Measurements from ENCODE around the gene NAPEPLD. TPM values are rescaled to one million over a fixed set of nuclear protein-coding genes. Genes with fewer than 3 reads are reported as not detected.
"Not testable (repeated sequence)": the region's sequence is repeated elsewhere in the genome, so short reads cannot be mapped to it uniquely, and the experiment has no call there.

The NAPEPLD gene
- total RNA-seq, 1 donor from 2014 or later = 4.7 TPM

GRCh38 chr7:103116511-103116910 is 32.4 kb downstream of the NAPEPLD start:
- no peak for DNase-seq (ENCODE audit: extremely low read depth, low read depth, low spot score)

- no peak for DNase-seq (ENCODE audit: extremely low read depth, low read depth, low spot score)
Measured at GRCh38 chr7:103115771-103116170, 33.1 kb downstream of the NAPEPLD start.

GRCh38 chr7:103114576-103115008 is 34.3 kb downstream of the NAPEPLD start:
- DNase-seq (ENCODE audit: extremely low read depth, low read depth, low spot score) = no peak

GRCh38 chr7:103113164-103113563 is 35.7 kb downstream of the NAPEPLD start:
- no peak for DNase-seq (ENCODE audit: extremely low read depth, low read depth, low spot score)

- DNase-seq (ENCODE audit: extremely low read depth, low read depth, low spot score) = not testable (repeated sequence)
Measured at GRCh38 chr7:103106703-103107070, 42.2 kb downstream of the NAPEPLD start.

- no peak for DNase-seq (ENCODE audit: extremely low read depth, low read depth, low spot score)
Measured at GRCh38 chr7:103106005-103106702, 42.7 kb downstream of the NAPEPLD start.

GRCh38 chr7:103101543-103101942 is 47.4 kb downstream of the NAPEPLD start:
- DNase-seq (ENCODE audit: extremely low read depth, low read depth, low spot score) = no peak

GRCh38 chr7:103100348-103100747 is 48.6 kb downstream of the NAPEPLD start:
- DNase-seq (ENCODE audit: extremely low read depth, low read depth, low spot score) = no peak

- no peak for DNase-seq (ENCODE audit: extremely low read depth, low read depth, low spot score)
Measured at GRCh38 chr7:103097041-103097440, 51.9 kb downstream of the NAPEPLD start.

GRCh38 chr7:103095558-103095957 is 53.3 kb downstream of the NAPEPLD start:
- DNase-seq (ENCODE audit: extremely low read depth, low read depth, low spot score) = not testable (repeated sequence)

- DNase-seq (ENCODE audit: extremely low read depth, low read depth, low spot score) = no peak
Measured at GRCh38 chr7:103094102-103094501, 54.8 kb downstream of the NAPEPLD start.

- no peak for DNase-seq (ENCODE audit: extremely low read depth, low read depth, low spot score)
Measured at GRCh38 chr7:103093429-103093828, 55.5 kb downstream of the NAPEPLD start.

- not testable (repeated sequence) for DNase-seq (ENCODE audit: extremely low read depth, low read depth, low spot score)
Measured at GRCh38 chr7:103092321-103092720, 56.6 kb downstream of the NAPEPLD start.

GRCh38 chr7:103083210-103083609 is 65.7 kb downstream of the NAPEPLD start:
- no peak for DNase-seq (ENCODE audit: extremely low read depth, low read depth, low spot score)

- DNase-seq (ENCODE audit: extremely low read depth, low read depth, low spot score) = no peak
Measured at GRCh38 chr7:103082497-103082896, 66.4 kb downstream of the NAPEPLD start.

GRCh38 chr7:103080923-103081322 is 68.0 kb downstream of the NAPEPLD start:
- no peak for DNase-seq (ENCODE audit: extremely low read depth, low read depth, low spot score)

- DNase-seq (ENCODE audit: extremely low read depth, low read depth, low spot score) = no peak
Measured at GRCh38 chr7:103079836-103080235, 69.1 kb downstream of the NAPEPLD start.

GRCh38 chr7:103078226-103078625 is 70.7 kb downstream of the NAPEPLD start:
- DNase-seq (ENCODE audit: extremely low read depth, low read depth, low spot score) = not testable (repeated sequence)

GRCh38 chr7:103077318-103077717 is 71.6 kb downstream of the NAPEPLD start:
- DNase-seq (ENCODE audit: extremely low read depth, low read depth, low spot score) = no peak

- DNase-seq (ENCODE audit: extremely low read depth, low read depth, low spot score) = no peak
Measured at GRCh38 chr7:103076764-103077163, 72.1 kb downstream of the NAPEPLD start.

GRCh38 chr7:103075337-103075918 is 73.5 kb downstream of the NAPEPLD start:
- no peak for DNase-seq (ENCODE audit: extremely low read depth, low read depth, low spot score)

- peak; percentile 63 for DNase-seq (ENCODE audit: extremely low read depth, low read depth, low spot score)
Measured at GRCh38 chr7:103074519-103075336, 74.2 kb downstream of the NAPEPLD start, which contains the start of the genes ARMC10 and FBXL13. Gene ARMC10 (plus strand): TSS chr7:103075140. CDS start chr7:103075273, 133 bp downstream. Gene FBXL13 (minus strand): TSS chr7:103074796.
